Cardiac fibroblast (primary cell): ENCODE data around the gene BMP3.
A peak's percentile ranks its signal among the peaks of the same experiment; 100 is the strongest.

Experiments used
- DNase-seq, 2 donors: peaks; one replicate each; pipeline versions ENCODE4 v3.0.0 to v3.0.0-alpha.2; 2010; ENCODE audit warnings: low read depth in 2 of 2
- H3K4me3 ChIP-seq, 2 donors: replicated peaks in 1 of 2; 1 replicate in 1 of 2; 2 replicates in 1 of 2; pipeline ENCODE4 v1.5.1; 2011; ENCODE audit warnings: low read depth in 2 of 2, low read length in 2 of 2, mild to moderate bottlenecking in 2 of 2, moderate library complexity in 1 of 2
- TF ChIP-seq, protein P1 (sequence below): IDR thresholded peaks from one replicate; pipeline ENCODE4 v1.5.1; 2011; ENCODE audit warnings: low read depth, mild to moderate bottlenecking, low read length, inconsistent platforms

BMP3 gene

DNA sequence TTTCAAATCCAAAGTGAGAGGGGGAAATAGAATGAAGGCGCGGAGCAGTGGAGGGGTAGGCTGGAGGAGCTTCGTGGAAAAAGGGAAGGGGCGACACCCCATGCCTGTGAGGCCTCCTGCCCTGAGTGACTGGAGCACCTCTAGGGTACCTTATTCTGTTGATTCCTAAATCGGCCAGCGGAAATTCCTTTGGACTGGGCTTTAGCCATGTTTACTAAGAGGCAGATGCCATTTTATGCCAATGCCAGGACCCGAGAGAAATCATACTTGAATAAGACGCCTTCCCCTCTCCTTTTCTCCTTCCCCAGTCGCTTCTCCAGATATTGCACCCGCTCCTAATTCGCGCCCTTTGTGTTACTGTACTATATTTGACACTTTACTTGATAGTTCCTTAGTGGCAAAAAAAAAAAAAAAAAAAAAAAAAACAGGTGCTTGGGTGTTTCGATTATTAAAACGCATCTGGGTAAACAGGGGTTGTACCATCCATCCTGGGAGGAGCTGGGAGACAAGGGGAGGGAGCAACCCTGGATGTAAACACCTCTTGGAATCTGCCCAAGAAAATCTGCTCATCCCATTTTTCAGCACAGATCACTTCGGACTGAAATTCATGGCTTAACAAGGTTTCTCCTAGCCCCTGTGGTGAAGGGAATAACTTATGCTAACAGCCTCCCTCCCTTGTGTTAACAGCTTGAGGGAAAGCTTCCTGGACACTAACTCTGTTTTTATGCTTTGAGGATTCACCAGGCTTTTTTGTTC is 1.5 kb downstream of the BMP3 start:
- H3K4me3 ChIP-seq, result no peak overlapping the region
- DNase-seq, result no peak
- TF ChIP-seq, protein P1, sequence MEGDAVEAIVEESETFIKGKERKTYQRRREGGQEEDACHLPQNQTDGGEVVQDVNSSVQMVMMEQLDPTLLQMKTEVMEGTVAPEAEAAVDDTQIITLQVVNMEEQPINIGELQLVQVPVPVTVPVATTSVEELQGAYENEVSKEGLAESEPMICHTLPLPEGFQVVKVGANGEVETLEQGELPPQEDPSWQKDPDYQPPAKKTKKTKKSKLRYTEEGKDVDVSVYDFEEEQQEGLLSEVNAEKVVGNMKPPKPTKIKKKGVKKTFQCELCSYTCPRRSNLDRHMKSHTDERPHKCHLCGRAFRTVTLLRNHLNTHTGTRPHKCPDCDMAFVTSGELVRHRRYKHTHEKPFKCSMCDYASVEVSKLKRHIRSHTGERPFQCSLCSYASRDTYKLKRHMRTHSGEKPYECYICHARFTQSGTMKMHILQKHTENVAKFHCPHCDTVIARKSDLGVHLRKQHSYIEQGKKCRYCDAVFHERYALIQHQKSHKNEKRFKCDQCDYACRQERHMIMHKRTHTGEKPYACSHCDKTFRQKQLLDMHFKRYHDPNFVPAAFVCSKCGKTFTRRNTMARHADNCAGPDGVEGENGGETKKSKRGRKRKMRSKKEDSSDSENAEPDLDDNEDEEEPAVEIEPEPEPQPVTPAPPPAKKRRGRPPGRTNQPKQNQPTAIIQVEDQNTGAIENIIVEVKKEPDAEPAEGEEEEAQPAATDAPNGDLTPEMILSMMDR, result no peak

DNA sequence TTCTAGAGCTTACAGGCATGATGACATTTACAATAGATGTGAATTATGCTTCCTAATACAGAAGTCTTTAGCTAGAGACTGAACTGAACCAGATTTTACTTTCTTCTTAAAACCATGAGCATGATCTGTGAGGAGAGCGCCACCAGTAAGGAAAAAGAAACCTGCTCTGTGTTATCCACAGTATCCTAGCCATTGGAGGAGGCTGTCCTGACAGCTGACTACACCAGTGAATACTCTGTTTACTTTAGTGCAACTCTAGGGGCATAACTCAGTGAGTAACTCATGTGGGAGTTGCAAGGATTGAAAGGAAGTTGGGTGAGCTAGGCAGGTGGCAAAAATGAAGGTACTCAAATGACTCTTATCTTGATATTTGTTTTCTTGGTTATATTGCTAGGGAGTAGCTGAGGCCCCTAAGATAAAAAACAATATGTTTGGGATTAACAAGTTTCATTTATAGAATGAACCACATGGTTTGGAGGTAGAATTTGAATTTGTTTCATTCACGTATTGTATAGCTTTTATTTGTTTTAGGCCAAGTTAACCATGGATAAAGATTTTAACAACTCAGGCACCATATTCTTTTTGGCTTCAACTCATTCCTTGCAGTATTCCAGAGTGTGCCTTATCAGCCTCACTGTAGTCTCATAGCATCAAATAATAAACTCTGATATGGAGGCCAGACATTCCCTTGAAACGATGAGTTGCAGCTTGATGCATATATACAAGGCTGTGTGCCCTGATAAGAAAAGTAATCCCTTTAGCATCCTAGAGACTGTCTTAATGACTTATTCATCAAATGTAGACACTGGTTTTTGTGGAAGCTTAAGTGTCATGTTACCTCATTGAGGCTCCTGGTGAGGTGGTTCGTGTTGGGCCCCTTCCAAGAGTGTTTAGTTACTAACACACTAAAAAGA is 2.5 kb downstream of the BMP3 start:
- H3K4me3 ChIP-seq, result no peak overlapping the region
- no peak for DNase-seq
- TF ChIP-seq, protein P1, result no peak

DNA sequence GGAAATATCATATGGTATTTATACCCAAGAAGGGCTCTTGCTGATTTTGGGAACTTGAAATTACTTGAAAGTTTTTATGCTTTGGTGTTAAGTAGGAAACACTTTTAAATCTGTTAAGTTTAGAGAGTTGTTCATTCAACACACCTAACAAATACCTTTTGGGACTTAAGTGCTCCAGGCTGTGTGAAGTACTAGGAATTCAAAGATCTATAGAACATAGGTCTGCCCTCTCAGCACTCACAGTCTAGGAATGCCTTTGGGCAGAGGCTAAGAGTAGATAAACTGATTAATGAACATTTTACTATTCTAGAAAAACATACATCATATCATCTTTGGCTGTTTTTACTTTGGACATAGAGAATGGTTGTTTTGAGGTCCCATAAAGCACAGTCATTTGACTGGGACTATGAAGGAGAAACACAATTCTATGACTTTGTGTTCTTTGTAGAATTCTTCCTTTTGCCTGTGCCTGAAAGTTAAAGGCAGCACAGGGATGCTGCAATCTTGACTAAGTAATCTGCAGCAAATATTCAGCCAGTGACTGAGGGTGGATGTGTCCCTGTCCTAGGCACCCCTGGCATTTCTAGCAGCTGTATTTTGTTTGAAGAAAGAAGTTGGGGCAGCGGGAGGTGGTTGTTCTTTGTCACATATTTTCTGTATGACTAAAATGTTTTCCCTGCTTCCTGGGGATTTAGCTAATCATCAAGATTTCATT is 8.3 kb downstream of the BMP3 start:
- H3K4me3 ChIP-seq, result no peak overlapping the region
- TF ChIP-seq, protein P1, result no peak
- DNase-seq, result no peak

DNA sequence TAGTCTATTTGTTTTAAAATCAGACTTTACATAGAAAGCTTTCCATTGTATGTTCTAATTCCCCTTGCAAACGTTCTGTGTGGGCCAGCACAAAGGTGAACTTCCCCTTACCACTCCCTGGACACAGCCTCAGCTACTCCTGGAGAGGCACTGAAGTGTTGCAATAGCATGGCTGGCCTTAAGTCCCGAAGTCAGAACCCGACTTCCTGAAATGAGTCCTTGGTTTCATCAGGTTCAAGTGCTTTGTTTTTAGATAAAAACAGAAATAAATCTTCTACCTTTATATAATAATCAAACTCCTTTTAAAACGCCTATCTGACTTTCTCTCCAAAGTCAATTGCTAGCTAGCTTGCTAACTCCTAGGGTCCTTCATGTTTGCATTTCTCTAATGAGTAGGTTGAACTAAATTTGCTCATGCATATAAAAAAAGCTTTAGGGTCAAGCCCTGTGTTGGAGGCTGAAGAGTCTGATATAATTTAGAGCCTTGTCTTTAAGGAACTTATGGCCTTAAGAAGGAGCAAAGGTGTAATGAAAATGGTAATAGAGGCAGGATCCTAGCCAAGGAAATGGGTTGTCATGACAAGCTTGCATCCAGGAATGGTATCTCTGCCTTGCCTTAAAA is 9.0 kb downstream of the BMP3 start:
- no peak overlapping the region for H3K4me3 ChIP-seq
- DNase-seq, result peak in 1 of 2 donors; percentile 26
- TF ChIP-seq, protein P1, result no peak

DNA sequence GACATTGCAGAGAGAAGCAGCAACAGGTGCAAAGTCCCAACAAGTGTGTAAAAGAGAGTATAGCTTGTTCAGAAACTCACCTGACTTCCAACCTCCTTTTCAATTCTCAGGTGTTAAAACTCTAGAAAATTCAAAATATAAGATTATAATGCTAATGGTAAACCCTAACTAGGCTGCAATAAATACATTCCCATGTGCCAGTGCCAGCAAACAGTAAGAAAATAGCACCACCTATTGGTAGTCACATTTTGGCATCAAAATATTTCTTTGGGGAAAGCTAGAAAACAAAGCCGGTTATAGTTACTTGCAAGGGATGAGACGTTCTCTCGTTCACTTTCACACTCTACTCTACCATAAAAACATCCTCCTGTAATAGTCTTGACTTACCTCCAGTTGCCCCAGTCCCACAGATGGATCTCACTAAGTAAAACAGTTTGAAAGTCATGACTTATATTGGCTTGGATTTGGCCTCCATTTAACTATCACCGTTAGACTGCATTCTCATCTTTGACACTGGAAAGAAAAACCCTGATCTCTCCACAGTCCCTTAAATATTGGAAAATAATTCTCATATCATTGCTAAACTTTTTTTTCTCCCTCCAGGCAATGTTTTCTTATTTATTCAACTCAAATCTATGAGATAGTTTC is 9.6 kb downstream of the BMP3 start:
- DNase-seq, result peak; percentile 49
- H3K4me3 ChIP-seq, result no peak overlapping the region
- TF ChIP-seq, protein P1, result peak; percentile 56
